ENCODE data around the gene CLPTM1L.

Gene CLPTM1L, protein sequence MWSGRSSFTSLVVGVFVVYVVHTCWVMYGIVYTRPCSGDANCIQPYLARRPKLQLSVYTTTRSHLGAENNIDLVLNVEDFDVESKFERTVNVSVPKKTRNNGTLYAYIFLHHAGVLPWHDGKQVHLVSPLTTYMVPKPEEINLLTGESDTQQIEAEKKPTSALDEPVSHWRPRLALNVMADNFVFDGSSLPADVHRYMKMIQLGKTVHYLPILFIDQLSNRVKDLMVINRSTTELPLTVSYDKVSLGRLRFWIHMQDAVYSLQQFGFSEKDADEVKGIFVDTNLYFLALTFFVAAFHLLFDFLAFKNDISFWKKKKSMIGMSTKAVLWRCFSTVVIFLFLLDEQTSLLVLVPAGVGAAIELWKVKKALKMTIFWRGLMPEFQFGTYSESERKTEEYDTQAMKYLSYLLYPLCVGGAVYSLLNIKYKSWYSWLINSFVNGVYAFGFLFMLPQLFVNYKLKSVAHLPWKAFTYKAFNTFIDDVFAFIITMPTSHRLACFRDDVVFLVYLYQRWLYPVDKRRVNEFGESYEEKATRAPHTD

GRCh38 chr5:1344975-1345838 is at the start of gene CLPTM1L:
CLPTM1L (minus strand) TSS chr5:1345099; CDS start chr5:1344841, 258 bp downstream.
- DNase-seq = peak; percentile 41

DNA sequence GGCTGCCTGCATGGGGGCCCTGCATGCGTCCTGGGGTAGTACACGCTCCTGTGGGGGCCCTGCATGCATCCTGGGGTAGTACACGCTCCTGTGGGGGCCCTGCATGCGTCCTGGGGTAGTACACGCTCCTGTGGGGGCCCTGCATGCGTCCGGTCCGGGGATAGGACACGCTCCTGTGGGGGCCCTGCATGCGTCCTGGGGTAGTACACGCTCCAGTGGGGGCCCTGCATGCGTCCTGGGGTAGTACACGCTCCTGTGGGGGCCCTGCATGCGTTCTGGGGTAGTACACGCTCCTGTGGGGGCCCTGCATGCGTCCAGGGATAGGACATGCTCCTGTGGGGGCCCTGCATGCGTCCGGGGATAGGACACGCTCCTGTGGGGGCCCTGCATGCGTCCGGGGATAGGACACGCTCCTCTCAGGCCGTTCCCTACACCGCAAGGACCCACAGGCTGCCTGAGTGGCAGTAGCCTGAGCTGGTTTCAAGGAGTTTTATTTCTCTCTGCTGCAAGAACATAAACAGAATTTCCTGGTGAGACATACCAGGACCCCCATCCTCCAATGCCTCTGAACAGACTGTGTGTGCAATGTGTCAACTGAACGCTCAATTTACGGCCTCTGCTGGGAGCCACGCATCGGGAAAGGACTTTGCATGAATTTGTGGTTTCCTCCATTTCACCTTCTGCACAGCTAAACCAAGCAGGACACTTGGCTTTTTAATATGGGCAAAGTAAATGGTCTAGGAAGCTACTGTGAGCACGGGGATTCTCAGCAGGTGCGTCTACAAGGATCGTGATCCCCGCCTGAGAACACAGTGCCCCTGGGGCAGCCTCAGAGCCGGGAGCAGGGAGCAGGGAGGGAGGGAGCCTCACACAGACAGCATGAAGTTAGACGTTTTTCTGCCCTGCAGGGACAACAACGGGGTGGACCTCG is 48.9 kb upstream of the CLPTM1L start:
- no peak for DNase-seq

GRCh38 chr5:1392801-1393565 is 48.1 kb upstream of the CLPTM1L start:
- DNase-seq = no peak

DNA sequence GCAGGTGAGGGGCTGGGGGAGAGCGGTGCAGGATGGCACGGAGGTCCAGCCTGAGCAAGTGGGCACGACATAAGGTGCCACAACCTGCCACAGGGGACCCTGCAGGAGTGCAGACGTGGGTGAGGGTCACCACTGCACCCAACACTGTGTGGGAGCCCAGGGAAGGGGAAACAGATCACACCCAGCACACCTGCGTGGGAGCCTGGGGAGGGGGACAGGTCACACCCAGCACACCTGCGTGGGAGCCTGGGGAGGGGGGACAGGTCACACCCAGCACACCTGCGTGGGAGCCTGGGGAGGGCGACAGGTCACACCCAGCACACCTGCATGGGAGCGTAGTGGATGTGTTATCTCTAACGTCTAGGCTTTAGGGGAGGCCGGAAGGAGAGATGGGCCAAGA is 47.4 kb upstream of the CLPTM1L start:
- no peak for DNase-seq

DNA sequence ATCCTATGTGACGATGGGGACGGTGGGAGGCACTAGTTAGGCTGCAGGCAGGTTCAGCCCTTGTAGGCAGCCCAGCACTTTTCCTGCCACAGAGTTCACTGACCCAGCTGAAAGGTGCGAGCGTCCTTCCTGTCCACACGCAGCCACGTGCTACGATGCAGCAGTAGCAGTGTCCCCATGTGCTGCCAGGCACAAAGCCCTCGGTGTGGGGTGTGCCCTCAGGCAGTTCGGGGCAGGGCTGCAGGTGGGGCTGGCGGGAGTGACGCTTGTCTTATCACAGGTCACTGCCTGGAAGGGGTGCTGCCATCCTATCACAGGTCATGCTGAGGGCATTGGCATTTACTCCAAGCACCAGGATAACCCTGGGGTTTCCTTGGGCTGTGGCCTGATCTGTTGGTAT is 46.8 kb upstream of the CLPTM1L start:
- DNase-seq = no peak

GRCh38 chr5:1390861-1391600 is 46.1 kb upstream of the CLPTM1L start:
- DNase-seq = no peak

DNA sequence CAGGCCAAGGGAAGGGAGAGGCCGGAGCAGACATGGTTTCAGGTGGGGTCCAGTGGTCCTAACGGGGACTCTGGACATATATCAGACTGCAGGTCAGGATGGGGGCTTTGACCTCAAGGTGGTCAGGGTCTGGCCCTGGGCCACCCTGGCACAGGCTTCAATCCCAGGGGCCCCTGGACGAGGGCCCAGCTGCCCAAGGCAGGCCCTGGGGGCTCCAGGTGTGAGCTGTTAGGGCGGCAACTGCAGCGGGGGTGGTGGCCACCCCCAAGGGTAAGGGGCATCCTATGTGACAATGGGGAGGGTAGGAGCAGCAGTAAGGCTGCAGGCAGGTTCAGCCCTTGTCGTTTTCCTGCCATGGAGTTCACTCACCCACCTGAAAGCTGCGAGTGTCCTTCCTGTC is 45.4 kb upstream of the CLPTM1L start:
- DNase-seq = no peak

GRCh38 chr5:1388383-1388967 is 43.6 kb upstream of the CLPTM1L start:
- no peak for DNase-seq

GRCh38 chr5:1387876-1388275 is 43.0 kb upstream of the CLPTM1L start:
- DNase-seq = no peak

DNA sequence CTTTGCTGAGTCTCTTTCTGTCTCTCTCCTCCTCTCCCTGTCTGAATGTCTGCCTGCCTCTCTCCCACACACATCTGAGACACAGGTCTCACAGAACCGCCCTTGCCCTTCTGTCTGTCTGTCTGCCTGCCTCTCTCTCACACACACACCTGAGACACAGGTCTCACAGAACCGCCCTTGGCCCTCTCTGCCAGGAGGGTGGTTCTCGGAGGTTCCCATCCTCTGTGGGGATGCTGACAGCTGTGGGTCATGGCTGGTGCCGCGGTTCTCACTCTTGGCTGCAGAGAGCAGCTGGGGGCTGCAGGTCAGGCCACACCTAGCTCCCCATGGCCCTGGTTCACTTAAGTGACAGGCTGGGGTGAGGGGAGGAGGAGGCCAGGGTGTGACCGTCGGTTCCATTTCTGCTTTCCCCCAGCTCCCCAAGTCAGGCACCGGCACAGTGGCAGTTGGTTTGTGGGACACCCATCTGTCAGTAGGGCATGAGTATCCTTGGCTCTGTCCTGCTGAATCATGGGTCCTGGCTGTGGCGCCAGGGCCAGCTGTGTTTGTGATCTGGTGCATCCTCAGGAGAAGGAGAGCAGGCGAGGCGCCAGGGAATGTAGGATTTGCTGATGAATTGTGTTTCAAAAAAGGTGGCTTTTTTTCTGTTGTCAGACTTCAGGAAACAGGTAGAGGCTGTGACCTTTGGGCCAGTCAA is 42.3 kb upstream of the CLPTM1L start:
- peak; percentile 57 for DNase-seq

DNA sequence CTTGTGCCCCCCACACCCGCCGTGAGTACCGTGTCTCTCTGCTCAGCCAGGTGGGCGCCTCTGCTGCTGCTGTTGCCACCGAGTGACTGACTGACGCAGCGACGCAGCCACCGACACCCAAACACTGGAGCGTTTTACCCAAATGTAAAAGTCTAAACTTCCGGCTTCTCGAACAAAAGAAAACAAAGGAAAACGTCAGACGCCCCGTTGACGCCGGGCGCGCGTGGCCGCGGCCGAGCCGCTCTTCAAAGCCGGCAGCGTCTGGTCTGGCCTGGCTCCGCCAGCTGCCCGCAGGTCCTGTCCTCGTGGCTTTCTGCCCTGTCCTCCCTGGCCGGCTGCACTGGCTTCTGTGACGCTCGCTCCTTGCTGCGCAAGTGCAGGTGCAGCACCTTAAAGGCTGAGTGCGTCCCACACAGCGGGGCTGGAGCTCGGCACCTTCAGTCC is 41.4 kb upstream of the CLPTM1L start:
- peak; percentile 50 for DNase-seq

- peak; percentile 90 for DNase-seq
Measured at GRCh38 chr5:1385395-1386273, 40.7 kb upstream of the CLPTM1L start.

GRCh38 chr5:1384521-1384920 is 39.6 kb upstream of the CLPTM1L start:
- no peak for DNase-seq

- DNase-seq = peak; percentile 44
Measured at GRCh38 chr5:1383886-1384401, 39.0 kb upstream of the CLPTM1L start.

GRCh38 chr5:1383344-1383743 is 38.4 kb upstream of the CLPTM1L start:
- no peak for DNase-seq

DNA sequence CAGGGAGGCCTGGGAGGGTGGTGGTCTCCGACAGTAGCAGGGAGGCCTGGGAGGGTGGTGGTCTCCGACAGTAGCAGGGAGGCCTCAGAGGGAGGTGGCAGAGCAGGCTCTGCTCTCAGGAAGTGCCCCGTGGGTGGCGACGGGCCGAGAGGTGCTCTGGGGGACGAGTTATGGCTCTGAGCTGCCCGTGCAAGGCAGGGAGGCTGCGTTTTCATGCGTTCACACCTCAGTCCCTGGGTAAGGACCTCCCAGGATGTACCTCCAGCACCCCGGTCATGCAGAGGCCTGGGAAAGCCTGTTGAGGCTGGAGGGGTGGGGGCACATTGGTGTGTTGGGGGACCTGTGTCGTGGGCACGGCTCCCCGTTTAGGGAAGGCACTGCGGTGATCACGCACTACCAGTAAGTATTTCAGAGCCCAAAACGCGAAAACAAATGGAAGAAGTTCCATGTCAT is 37.4 kb upstream of the CLPTM1L start:
- no peak for DNase-seq

DNA sequence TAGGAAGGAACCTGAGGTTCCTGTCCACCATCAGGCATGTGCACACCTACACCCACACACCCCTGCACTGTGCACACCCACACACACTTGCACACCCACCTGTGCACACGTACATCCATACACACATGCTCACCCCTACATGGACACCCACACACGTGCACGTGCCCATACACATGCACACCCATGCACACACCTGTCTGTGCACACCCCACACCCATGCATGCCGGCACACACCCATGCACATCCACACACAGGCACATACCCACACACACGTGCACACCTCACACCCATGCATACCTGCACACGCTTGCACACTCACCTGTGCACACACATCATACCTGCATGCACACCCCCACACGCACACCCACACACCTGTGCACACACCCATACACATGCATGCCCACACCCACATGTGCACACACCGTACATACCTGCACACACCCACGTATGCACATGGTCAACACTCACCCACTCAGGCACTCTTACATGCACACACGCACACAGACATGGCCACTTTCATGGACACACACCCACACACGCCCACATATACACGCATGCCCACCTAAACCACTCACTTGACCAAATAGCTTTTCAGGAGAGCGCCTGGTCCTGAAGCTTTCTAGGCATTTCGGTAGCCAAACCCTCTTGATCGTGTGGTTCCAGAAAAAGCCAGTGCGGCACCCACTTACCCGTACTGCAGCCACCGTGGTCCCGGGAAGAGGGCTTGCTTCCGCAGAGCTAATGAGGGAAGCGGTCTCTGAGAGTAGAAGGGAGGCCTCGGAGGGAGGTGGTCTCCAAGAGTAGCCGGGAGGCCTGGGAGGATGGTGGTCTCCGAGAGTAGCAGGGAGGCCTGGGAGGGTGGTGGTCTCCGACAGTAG is 36.7 kb upstream of the CLPTM1L start:
- no peak for DNase-seq

All from SHP77 treated with DMSO at 0.1 percent for 48 hours (cell line).